H1 (cell line): ENCODE results near the gene ARMS2. TPM values are rescaled to one million over a fixed set of nuclear protein-coding genes. Genes with fewer than 3 reads are reported as not detected.

Source experiments
- CTCF ChIA-PET: fragments of 300-600 bp; sonication (Branson Sonifier 250); formaldehyde crosslinking; loops from one replicate; lab custom pipeline; 2021; ENCODE audit not compliant: partially characterized antibody; lab: Charles Lee
- POLR2A ChIA-PET: fragments of 300-600 bp; sonication (Branson Sonifier 250); formaldehyde crosslinking; loops from one replicate; lab custom pipeline; 2021; ENCODE audit warnings: inconsistent platforms; ENCODE audit not compliant: partially characterized antibody; lab: Charles Lee
- DNase-seq, 2 experiments: peaks; one replicate each; pipeline versions ENCODE4 v3.0.0 to v3.0.0-alpha.2; 2010 to 2022; ENCODE audit warnings: low spot score in 2 of 2, low read depth in 1 of 2, mixed read lengths in 1 of 2
- FAIRE-seq: peaks from 2 replicates; lab custom pipeline; 2011; peaks lifted over from hg19 to GRCh38; lab: Jason Lieb, UNC
- H2AFZ ChIP-seq: 2 replicates; pipeline ENCODE4 v1.8.1; 2012; ENCODE audit warnings: low read length, inconsistent platforms
- H2AK5ac ChIP-seq: 2 replicates; pipeline ENCODE4 v1.6.1; 2013; ENCODE audit warnings: low read depth, low read length
- H2BK120ac ChIP-seq: replicated peaks from 2 replicates; pipeline ENCODE3; 2013; ENCODE audit warnings: low read depth, low read length, inconsistent platforms
- H2BK12ac ChIP-seq: 2 replicates; pipeline ENCODE4 v1.6.1; 2013; ENCODE audit warnings: low read depth, low read length
- H2BK15ac ChIP-seq: 2 replicates; pipeline ENCODE4 v1.6.1; 2013; ENCODE audit warnings: low read length
- H2BK20ac ChIP-seq: 2 replicates; pipeline ENCODE4 v1.6.1; 2013; ENCODE audit warnings: low read length
- H2BK5ac ChIP-seq: 2 replicates; pipeline ENCODE4 v1.6.1; 2013; ENCODE audit warnings: low read depth, low read length
- H3K14ac ChIP-seq: 2 replicates; pipeline ENCODE4 v1.6.1; 2013; ENCODE audit warnings: inconsistent platforms; ENCODE audit not compliant: insufficient read length
- H3K18ac ChIP-seq: 2 replicates; pipeline ENCODE4 v1.6.1; 2013; ENCODE audit warnings: low read length; ENCODE audit errors: extremely low read depth
- H3K23ac ChIP-seq: 2 replicates; pipeline ENCODE4 v1.6.1; 2013; ENCODE audit warnings: inconsistent platforms; ENCODE audit not compliant: insufficient read length
- H3K23me2 ChIP-seq: 2 replicates; pipeline ENCODE4 v1.6.1; 2013; ENCODE audit warnings: low read depth, low read length
- H3K27ac ChIP-seq: 2 replicates; pipeline ENCODE4 v1.6.1; 2011; ENCODE audit warnings: low read depth, low read length, inconsistent platforms
- H3K27me3 ChIP-seq, 4 experiments: replicated peaks in 1 of 4; 1 replicate in 1 of 4; 2 replicates in 3 of 4; pipeline versions ENCODE4 v1.6.1 to v1.8.1; 2011 to 2013; ENCODE audit warnings: low read length in 3 of 4, mild to moderate bottlenecking in 3 of 4, inconsistent platforms in 2 of 4, mixed read lengths in 2 of 4, moderate library complexity in 1 of 4; ENCODE audit not compliant: control insufficient read depth in 3 of 4, insufficient read depth in 3 of 4; ENCODE audit errors: extremely low read depth in 1 of 4
- H3K36me3 ChIP-seq, 4 experiments: 2 replicates each; pipeline versions ENCODE4 v1.6.1 to v1.8.1; 2011 to 2013; ENCODE audit warnings: mild to moderate bottlenecking in 4 of 4, low read length in 3 of 4, moderate library complexity in 2 of 4, control low read depth in 1 of 4, inconsistent platforms in 1 of 4; ENCODE audit not compliant: insufficient read depth in 4 of 4, control insufficient read depth in 2 of 4
- H3K4ac ChIP-seq: replicated peaks from 2 replicates; pipeline ENCODE3; 2013; ENCODE audit warnings: low read length, low read depth, mixed read lengths, inconsistent platforms; ENCODE audit not compliant: insufficient read length
- H3K4me1 ChIP-seq, 4 experiments: replicated peaks in 1 of 4; 1 replicate in 1 of 4; 2 replicates in 3 of 4; pipeline versions ENCODE4 v1.6.1 to v1.8.1; 2011 to 2013; ENCODE audit warnings: low read length in 3 of 4, inconsistent platforms in 2 of 4, mixed read lengths in 1 of 4; ENCODE audit not compliant: insufficient read depth in 4 of 4, control insufficient read depth in 3 of 4
- H3K4me2 ChIP-seq, 2 experiments: 2 replicates each; pipeline versions ENCODE4 v1.6.1 to v1.8.1; 2011 to 2013; ENCODE audit warnings: low read depth in 2 of 2, low read length in 2 of 2, control low read depth in 1 of 2, inconsistent platforms in 1 of 2, mild to moderate bottlenecking in 1 of 2; ENCODE audit not compliant: insufficient read depth in 1 of 2
- H3K4me3 ChIP-seq, 4 experiments: fragments of 200-600, 300-600 bp in 1 of 4; sonication (generic), shearing (Covaris generic), sonication (Bioruptor Twin) in 1 of 4; 2 replicates each; pipeline versions ENCODE4 v1.5.1 to v1.8.1; 2011 to 2016; ENCODE audit warnings: low read length in 4 of 4, low read depth in 3 of 4, control low read depth in 2 of 4, inconsistent platforms in 2 of 4, mild to moderate bottlenecking in 2 of 4, mixed read lengths in 1 of 4, moderate library complexity in 1 of 4; ENCODE audit not compliant: insufficient read depth in 2 of 4; ENCODE audit errors: extremely low read depth in 1 of 4
- H3K56ac ChIP-seq: replicated peaks from 2 replicates; pipeline ENCODE3; 2013; ENCODE audit warnings: low read depth, mild to moderate bottlenecking, mixed read lengths, low read length, inconsistent platforms; ENCODE audit not compliant: insufficient read length
- H3K79me1 ChIP-seq: 2 replicates; pipeline ENCODE4 v1.6.1; 2013; ENCODE audit warnings: low read depth, low read length, control low read depth
- H3K79me2 ChIP-seq, 2 experiments: 2 replicates each; pipeline versions ENCODE4 v1.6.1 to v1.8.1; 2012 to 2013; ENCODE audit warnings: low read length in 2 of 2, mild to moderate bottlenecking in 2 of 2, inconsistent platforms in 1 of 2; ENCODE audit not compliant: insufficient read depth in 2 of 2, control insufficient read depth in 1 of 2
- H3K9ac ChIP-seq, 4 experiments: replicated peaks in 1 of 4; 1 replicate in 1 of 4; 2 replicates in 3 of 4; pipeline versions ENCODE4 v1.6.1 to v1.8.1; 2011 to 2013; ENCODE audit warnings: low read depth in 3 of 4, low read length in 3 of 4, control low read depth in 2 of 4, mild to moderate bottlenecking in 2 of 4, moderate library complexity in 2 of 4, inconsistent platforms in 1 of 4; ENCODE audit errors: extremely low read depth in 1 of 4
- H3K9me3 ChIP-seq, 2 experiments: 2 replicates each; pipeline versions ENCODE4 v1.6.1 to v1.8.1; 2012 to 2013; ENCODE audit warnings: mild to moderate bottlenecking in 2 of 2, moderate library complexity in 2 of 2, control low read depth in 1 of 2, inconsistent platforms in 1 of 2, low read depth in 1 of 2, low read length in 1 of 2, mixed read lengths in 1 of 2; ENCODE audit not compliant: insufficient read depth in 2 of 2
- H4K20me1 ChIP-seq, 2 experiments: replicated peaks in 1 of 2; 2 replicates each; pipeline versions ENCODE3 to v1.8.1; 2011 to 2013; ENCODE audit warnings: inconsistent platforms in 2 of 2, low read length in 2 of 2, mild to moderate bottlenecking in 1 of 2; ENCODE audit not compliant: insufficient read depth in 2 of 2, control insufficient read depth in 1 of 2
- H4K5ac ChIP-seq: 2 replicates; pipeline ENCODE4 v1.6.1; 2013; ENCODE audit warnings: low read length, low read depth, mixed read lengths, inconsistent platforms; ENCODE audit not compliant: insufficient read length
- H4K8ac ChIP-seq: 2 replicates; pipeline ENCODE4 v1.8.0; 2013; ENCODE audit warnings: mild to moderate bottlenecking, moderate library complexity, low read length, inconsistent platforms; ENCODE audit not compliant: insufficient read depth; ENCODE audit errors: extremely low read depth
- H4K91ac ChIP-seq: replicated peaks from 2 replicates; pipeline ENCODE3; 2013; ENCODE audit warnings: low read length, mixed read lengths, inconsistent platforms; ENCODE audit not compliant: insufficient read length
- CBX8 ChIP-seq: fragments of 300-800, 300-1000 bp; sonication (generic); IDR thresholded peaks from 2 replicates; pipeline ENCODE4 v1.7.1; 2016; ENCODE audit warnings: low read depth, low read length, borderline replicate concordance
- CREB1 ChIP-seq: IDR thresholded peaks from 2 replicates; pipeline ENCODE4 v1.6.1; 2012; ENCODE audit warnings: inconsistent platforms
- EGR1 ChIP-seq: IDR thresholded peaks from 2 replicates; pipeline ENCODE4 v1.6.1; 2011; ENCODE audit warnings: low read depth, low read length, borderline replicate concordance
- EP300 ChIP-seq, 2 experiments: IDR thresholded peaks; 1 replicate in 1 of 2; 2 replicates in 1 of 2; pipeline ENCODE4 v1.6.1; 2011 to 2012; ENCODE audit warnings: low read depth in 2 of 2, low read length in 2 of 2, mild to moderate bottlenecking in 2 of 2, borderline replicate concordance in 1 of 2, inconsistent platforms in 1 of 2, moderate library complexity in 1 of 2
- GTF2F1 ChIP-seq: IDR thresholded peaks from 2 replicates; pipeline ENCODE4 v1.6.1; 2012; ENCODE audit warnings: low read depth, low read length, improper control_type of control experiment, borderline replicate concordance
- KDM1A ChIP-seq: fragments of 200-600, 300-600 bp; sonication (generic); IDR thresholded peaks from 2 replicates; pipeline ENCODE4 v1.7.1; 2016; ENCODE audit warnings: mild to moderate bottlenecking, low read length, borderline replicate concordance
- MAFK ChIP-seq: IDR thresholded peaks from 2 replicates; pipeline ENCODE4 v1.6.1; 2012; ENCODE audit warnings: low read depth, mild to moderate bottlenecking, improper control_type of control experiment, low read length
- POU5F1 ChIP-seq: IDR thresholded peaks from 2 replicates; pipeline ENCODE4 v1.6.1; 2011; ENCODE audit warnings: low read depth, mild to moderate bottlenecking, low read length, moderate library complexity
- SIN3A ChIP-seq, 2 experiments: IDR thresholded peaks in 1 of 2; conservative IDR thresholded peaks in 1 of 2; 2 replicates each; pipeline ENCODE4 v1.6.1; 2011 to 2012; ENCODE audit warnings: low read length in 2 of 2, improper control_type of control experiment in 1 of 2, low read depth in 1 of 2, mild to moderate bottlenecking in 1 of 2
- WGBS, 2 experiments: shearing (Covaris generic) in 1 of 2; methylation state at CpG; one replicate each; pipeline versions ENCODE4 v1.1.6 to v1.1.7; 2013 to 2015; ENCODE audit warnings: low lambda C conversion rate in 2 of 2, mixed read lengths in 2 of 2, inconsistent platforms in 1 of 2, low coverage in 1 of 2, missing lambda C conversion rate in 1 of 2; ENCODE audit not compliant: insufficient replicate concordance in 2 of 2, insufficient coverage in 1 of 2, insufficient read length in 1 of 2; ENCODE audit errors: extremely low coverage in 1 of 2, missing lambda C conversion rate in 1 of 2; 5-methylcytosine and 5-hydroxymethylcytosine counted together
- polyA plus RNA-seq, 7 experiments: library from polyadenylated mRNA; depleted of rRNA in 3 of 7; stranded (reverse) in 5 of 7; unstranded in 2 of 7; fragments of >200 nt in 5 of 7; fragments of 200-250 nt in 2 of 7; gene quantifications; 1 replicate in 5 of 7; 2 replicates in 1 of 7; 4 replicates in 1 of 7; pipeline versions ENCODE4 v1.2.1 to v1.2.3, GENCODE V29; 2011 to 2013; ENCODE audit warnings: missing spikeins in 2 of 7, mixed read lengths in 2 of 7
- total RNA-seq: library from RNA; stranded (reverse); fragmentation: NEBNext Ultra II Directional; extraction: Animal tissue kit (Norgen Biotek cat#: 25700); gene quantifications from 2 replicates; pipeline ENCODE4 v1.2.1, GENCODE V29; 2021

Gene ARMS2
- total and polyA plus RNA-seq, 2 of the 8 experiments (the other 6 are each of a cell fraction or from before 2014, with no cell fraction given): not detected

GRCh38 chr10:122449153-122449552 lies 5.3 kb upstream of the ARMS2 start:
- Histone ChIP-seq H4K20me1 (no peaks in the 10 kb centered on the region), H2BK15ac (no peak overlapping the region), H3K23me2 (no peaks in the 10 kb centered on the region), H2BK5ac (no peak overlapping the region), H3K9me3 (peaks cover 3 to 10% of the 10 kb centered on the region in 2 experiments; a peak in 3 of 4 replicates), H4K91ac (no peak overlapping the region), H3K23ac (no peak overlapping the region), H3K79me1 (no peaks in the 10 kb centered on the region), H3K9ac (no peak overlapping the region), H3K18ac (no peak overlapping the region), H2AFZ (no peak overlapping the region), H4K8ac (no peak overlapping the region), H3K36me3 (no peaks in the 10 kb centered on the region), H2BK20ac (no peak overlapping the region), H2BK12ac (no peak overlapping the region), H4K5ac (no peak overlapping the region), H3K4ac (no peak overlapping the region), H2BK120ac (no peak overlapping the region), H2AK5ac (no peak overlapping the region), H3K4me1 (no peaks in the 10 kb centered on the region), H3K4me3 (no peak overlapping the region), H3K79me2 (no peaks in the 10 kb centered on the region), H3K27ac (no peak overlapping the region), H3K4me2 (no peak overlapping the region), H3K14ac (no peak overlapping the region), H3K27me3 (no peaks in the 10 kb centered on the region), H3K56ac (no peak overlapping the region)
- 94% methylated on average over 4 of the region's 4 CpGs; no CpG with 5 or more reads in 1 of the 2 experiments for WGBS, 2 experiments
- POLR2A ChIA-PET: no interaction called here
- FAIRE-seq (no peak), DNase-seq (no peak)
- CTCF ChIA-PET: interaction anchor here (1.8 kb wide), 1 partner anchor 15 kb away, joined by 7 read pairs; no protein-coding TSS in a partner anchor
- TF ChIP-seq CBX8: no peak
- TF ChIP-seq GTF2F1: no peak
- TF ChIP-seq SIN3A (conservative IDR thresholded peaks at IDR 0.05 in 1 of 2, IDR thresholded peaks at IDR 0.05 in 1 of 2; ENCODE audit: low read depth in 1 of 2, low read length in 2 of 2): no peak
- TF ChIP-seq MAFK: no peak
- no peak for TF ChIP-seq EP300 (IDR thresholded peaks at IDR 0.05; ENCODE audit: borderline replicate concordance in 1 of 2, low read depth in 2 of 2, low read length in 2 of 2)
- no peak for TF ChIP-seq POU5F1
- no peak for TF ChIP-seq KDM1A
- no peak for TF ChIP-seq EGR1
- no peak for TF ChIP-seq CREB1
